H54 (cell line): ENCODE data around the gene A4GALT.
"Not testable (repeated sequence)": the region's sequence is repeated elsewhere in the genome, so short reads cannot be mapped to it uniquely, and the experiment has no call there.

ENCODE experiments used
- DNase-seq: peaks from one replicate; pipeline ENCODE4 v3.0.0; 2011; ENCODE audit warnings: low spot score, mixed read lengths; ENCODE audit not compliant: insufficient read length
- FAIRE-seq: peaks from 3 replicates; lab custom pipeline; 2011; peaks lifted over from hg19 to GRCh38; lab: Jason Lieb, UNC
- POLR2A ChIP-seq: IDR thresholded peaks from 2 replicates; pipeline ENCODE4 v1.6.1; 2011; ENCODE audit warnings: low read depth, mild to moderate bottlenecking, low read length

A4GALT gene, protein sequence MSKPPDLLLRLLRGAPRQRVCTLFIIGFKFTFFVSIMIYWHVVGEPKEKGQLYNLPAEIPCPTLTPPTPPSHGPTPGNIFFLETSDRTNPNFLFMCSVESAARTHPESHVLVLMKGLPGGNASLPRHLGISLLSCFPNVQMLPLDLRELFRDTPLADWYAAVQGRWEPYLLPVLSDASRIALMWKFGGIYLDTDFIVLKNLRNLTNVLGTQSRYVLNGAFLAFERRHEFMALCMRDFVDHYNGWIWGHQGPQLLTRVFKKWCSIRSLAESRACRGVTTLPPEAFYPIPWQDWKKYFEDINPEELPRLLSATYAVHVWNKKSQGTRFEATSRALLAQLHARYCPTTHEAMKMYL

DNA sequence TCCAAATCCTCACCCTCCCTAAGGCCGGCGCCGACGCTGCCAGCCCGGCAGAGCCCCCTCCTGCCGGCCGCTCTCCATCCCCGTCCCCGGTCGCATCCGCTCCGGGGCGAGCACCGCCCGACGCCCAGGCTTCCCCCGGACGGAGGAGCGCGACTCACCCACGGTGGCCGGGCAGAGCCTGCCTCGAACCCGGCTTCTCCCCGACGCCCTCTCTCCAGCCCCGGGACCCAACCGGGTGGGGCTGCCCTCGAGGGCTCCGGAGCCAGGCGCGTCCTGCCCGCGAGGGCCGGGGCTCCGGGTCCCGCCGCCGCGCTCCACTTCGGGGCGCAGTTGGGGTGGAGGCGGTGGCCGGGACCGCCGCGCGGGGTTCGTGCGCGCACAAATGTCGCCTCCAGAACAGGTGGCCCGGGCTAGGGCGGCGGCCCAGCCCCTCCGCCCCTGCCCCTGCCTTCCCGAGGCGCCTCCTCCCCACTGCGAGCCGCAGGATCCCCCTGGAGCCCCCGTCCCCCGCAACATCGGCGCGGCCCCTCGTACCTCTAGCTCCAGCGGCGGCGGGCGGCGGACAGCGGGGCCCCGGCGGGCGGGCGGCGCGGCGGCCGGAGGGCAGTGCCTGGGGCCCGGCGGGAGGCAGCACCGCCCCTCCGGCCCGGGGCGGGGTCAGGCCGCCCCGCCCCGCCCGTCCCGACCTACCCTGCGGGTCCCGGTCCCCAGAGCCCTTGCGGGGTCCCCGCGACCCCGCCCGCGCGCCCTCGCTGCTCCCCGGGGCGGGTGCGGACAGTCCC, at the start of gene A4GALT:
Gene A4GALT (minus strand): TSS at position 608 of the 782 bp plus-strand sequence. CDS start 26,919 bp downstream, outside the sequence.
- DNase-seq: no peak
- FAIRE-seq: no peak
- TF ChIP-seq POLR2A: no peak

GRCh38 chr22:42770448-42770726, 49.7 kb upstream of the A4GALT start:
- DNase-seq (no peak), FAIRE-seq (no peak)
- no peak for TF ChIP-seq POLR2A

DNA sequence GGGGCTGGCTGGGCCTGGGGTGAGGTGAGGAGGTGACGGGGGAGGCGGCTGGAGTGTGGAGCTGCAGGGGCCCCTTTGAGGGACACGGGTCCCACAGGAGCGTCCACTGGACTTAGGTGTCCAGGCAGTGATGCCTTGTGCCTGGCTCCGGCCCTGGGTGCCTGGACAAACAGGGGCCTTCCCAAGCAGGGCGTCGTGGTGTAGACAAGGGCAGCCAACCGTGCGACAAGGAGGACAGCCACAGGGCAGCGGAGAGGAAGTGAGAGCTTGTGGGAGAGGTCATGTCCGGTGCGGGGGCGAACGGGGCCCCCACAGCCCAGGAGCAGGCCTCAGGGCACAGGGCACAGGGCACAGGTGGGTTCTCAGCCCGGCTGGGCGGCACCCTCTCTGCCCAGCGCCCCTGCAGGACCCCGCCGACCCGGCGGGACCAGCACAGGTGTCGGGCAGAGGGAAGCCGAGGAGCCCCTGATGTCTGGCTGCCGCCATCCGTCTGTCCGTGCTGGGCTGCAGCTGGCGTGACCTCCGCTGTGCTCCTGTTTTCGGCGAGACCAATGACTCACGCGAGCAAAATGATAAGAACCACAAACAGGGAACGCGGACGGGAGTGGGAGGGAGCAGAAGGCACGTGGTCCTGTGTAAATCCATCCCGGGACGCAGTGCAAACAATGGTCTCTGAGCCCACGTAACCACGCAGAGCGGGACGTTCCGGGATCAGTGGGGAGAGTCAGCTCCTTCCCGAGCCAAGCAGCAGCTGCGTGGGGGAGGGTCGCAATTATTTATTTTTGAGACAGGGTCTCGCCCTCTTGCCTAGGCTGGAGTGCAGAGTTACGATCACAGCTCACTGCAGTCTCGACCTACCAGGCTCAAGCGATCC, 49.1 kb upstream of the A4GALT start:
- no peak for FAIRE-seq
- TF ChIP-seq POLR2A: no peak
- peak; percentile 56 for DNase-seq

DNA sequence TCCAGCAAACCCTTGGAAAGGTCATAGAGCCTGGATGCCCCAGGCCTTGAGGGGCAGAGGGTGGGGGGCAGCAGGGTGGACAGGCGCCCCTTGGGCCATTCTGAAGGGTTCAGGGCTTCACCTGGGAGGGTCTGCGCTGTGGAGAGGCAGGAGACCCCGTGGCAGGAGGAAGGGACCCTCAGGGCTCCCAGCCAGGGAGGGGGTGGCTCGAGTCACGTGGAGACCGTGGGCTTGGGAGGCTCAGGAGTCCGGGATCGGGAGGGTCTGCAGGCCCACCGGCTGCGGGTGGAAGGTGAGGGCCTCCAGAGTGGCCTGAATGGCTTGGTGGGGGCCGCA, 48.5 kb upstream of the A4GALT start:
- no peak for TF ChIP-seq POLR2A
- DNase-seq: no peak
- FAIRE-seq: no peak

DNA sequence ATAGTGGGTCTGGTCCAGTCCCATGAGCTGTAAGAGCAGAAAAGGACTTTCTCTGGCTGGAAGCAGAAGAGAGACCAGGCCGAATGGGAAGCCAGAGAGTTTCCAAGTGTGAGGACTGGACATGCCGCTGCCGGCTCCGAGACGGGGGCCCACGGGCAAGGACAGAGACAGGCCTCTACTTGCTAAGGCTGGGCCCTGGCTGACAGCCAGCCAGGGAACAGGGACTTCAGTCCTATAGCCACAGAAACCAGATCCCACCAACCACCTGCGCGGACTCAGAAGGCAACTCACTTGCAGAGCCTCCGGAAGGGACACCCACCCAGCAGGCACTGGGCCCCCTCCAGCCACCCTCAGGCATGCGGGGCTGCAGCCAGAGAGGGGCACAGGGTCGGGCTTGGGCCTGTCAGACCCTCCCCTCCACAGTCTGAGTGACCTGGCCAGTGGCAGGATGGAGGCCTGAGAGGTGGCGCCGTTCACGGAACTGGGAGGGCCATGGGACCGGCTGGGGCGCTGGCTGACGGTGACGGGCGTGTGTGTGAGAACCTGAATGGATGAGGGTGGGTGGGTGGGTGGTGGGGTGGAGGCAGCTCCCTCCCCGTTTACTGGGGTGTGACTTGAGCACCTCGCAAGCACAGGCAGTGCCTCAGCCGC, 47.8 kb upstream of the A4GALT start:
- FAIRE-seq: no peak
- TF ChIP-seq POLR2A: no peak
- no peak for DNase-seq

- no peak for TF ChIP-seq POLR2A
- DNase-seq (no peak), FAIRE-seq (no peak)
Measured at GRCh38 chr22:42766860-42767259, 46.2 kb upstream of the A4GALT start.

DNA sequence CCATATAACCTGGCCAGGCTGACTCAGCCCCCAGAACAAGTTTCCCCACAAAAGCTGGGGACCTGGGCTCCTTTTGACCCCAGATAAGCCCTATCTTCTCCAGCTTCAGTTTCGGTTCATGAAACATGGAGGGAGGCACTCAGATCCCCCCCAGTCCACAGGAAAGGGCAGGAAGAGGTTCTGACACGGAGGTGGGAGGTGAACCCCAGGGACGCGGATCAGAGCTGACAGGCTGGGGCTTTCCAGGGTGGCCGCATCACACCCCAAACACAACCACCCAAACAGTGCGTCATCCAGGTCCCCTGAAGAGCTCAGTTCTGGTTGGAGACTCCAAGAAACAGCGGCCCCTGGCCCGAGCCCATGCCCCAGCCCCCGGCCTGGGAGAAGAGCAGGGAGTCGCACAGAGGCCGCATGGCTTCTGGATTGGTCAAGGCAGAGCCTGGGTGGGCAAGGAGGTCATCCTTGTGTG, 44.3 kb upstream of the A4GALT start:
- DNase-seq (no peak), FAIRE-seq (no peak)
- no peak for TF ChIP-seq POLR2A

DNA sequence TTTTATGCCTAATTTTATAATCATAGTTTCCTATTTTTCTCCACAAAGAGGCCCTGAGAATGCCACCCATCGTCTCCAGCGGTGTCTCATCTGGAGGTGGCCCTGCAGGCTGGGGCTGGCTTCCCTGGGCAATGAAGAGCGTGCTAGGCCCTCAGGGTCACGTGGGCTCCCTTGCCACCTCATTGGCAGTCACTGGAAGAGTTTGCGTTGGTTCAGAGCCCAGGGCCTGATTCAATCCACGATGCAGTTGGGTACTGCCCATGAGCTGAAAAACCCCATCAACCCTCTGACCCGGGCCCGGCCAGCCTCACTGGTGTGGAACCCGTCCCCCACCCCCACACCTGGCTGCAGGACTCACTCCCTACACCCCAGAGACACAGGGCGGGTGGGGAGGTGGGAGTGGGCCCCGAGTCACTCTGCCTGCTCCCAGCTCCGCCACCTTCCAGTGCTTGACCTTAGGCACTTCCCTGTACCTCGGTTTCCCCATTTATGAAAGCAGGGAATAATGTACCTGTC, 43.4 kb upstream of the A4GALT start:
- FAIRE-seq: no peak
- no peak for TF ChIP-seq POLR2A
- DNase-seq: no peak

GRCh38 chr22:42760806-42761565, 40.3 kb upstream of the A4GALT start:
- DNase-seq: no peak
- TF ChIP-seq POLR2A: no peak
- no peak for FAIRE-seq

DNA sequence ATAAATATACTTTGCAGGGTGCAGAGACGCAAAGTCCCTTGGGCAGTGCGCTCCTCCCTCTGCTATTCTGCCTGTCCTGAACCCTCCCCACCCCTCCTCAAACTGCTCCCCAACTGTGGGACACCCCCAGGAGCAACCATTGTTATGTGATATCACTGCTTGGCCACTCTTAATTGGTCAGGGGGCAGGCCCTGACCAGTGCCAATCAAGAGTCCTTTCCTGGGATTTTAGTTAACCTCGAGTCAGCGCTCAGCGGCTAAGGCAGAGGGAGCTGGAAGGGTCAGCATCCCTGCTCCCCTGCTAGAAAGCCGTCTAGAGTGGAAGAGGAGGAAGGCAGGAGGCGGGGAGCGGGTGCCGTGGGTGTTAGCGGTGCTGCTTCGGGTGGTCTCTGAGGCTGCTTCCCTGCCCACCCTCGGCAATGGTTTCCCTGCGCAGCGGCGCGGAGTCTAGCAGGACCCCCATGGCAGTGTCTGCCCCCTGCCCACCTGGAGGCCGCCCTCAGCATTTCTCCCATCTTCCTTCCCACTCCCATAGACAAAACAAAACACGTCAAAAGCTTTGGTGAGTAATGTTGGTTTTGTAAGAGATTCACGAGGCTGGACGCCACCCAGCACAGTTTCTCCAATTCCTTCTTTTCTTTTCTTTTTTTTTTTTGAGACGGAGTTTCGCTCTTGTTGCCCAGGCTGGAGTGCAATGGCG, 38.4 kb upstream of the A4GALT start:
- no peak for TF ChIP-seq POLR2A
- no peak for FAIRE-seq
- no peak for DNase-seq

- DNase-seq, FAIRE-seq: not testable (repeated sequence)
Measured at GRCh38 chr22:42755553-42755952, 34.9 kb upstream of the A4GALT start.

DNA sequence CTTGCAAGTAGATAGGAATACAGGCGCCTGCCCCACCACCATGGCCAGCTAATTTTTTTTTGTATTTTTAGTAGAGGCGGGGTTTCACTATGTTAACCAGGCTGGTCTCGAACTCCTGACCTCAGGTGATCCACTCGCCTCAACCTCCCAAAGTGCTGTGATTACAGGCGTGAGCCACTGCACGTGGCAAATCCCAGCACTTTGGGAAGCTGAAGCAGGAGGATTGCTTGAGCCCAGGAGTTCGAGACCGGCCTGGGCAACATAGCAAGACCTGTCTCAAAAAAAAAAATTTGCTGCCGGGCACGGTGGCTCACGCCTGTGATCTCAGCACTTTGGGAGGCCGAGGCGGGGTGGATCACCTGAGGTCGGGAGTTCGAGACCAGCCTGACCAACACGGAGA, 34.5 kb upstream of the A4GALT start:
- DNase-seq, FAIRE-seq: not testable (repeated sequence)
